AG04449 (cell line): ENCODE measurements around the gene C2orf81.

Experiments used
- CTCF ChIA-PET: fragments of 350-600 bp; formaldehyde crosslinking; extraction: SDS; loops from one replicate; lab custom pipeline; 2021; ENCODE audit warnings: antibody characterized with exemption; lab: Yijun Ruan, JAX
- POLR2A ChIA-PET: fragments of 400-600, 350-600 bp; formaldehyde crosslinking; extraction: SDS; loops from one replicate; lab custom pipeline; 2020; ENCODE audit warnings: antibody characterized with exemption, inconsistent platforms; lab: Yijun Ruan, JAX
- DNase-seq: peaks from one replicate; pipeline ENCODE4 v3.0.0-alpha.2; 2010; ENCODE audit warnings: low read depth, low spot score
- H3K4me3 ChIP-seq: 2 replicates; pipeline ENCODE4 v1.5.1; 2011; ENCODE audit warnings: low read depth, mild to moderate bottlenecking, control low read depth, low read length
- CTCF ChIP-seq: IDR thresholded peaks from one replicate; pipeline ENCODE4 v1.5.1; 2011; ENCODE audit warnings: mild to moderate bottlenecking, moderate library complexity, low read length, control low read depth, inconsistent platforms; ENCODE audit not compliant: insufficient read depth; ENCODE audit errors: missing control alignments

Gene C2orf81

GRCh38 chr2:74393525-74393924 is 27.9 kb downstream of the C2orf81 start:
- POLR2A ChIA-PET: no interaction called here
- CTCF ChIA-PET: interaction anchor here (1.3 to 6.6 kb wide), 9 partner anchors 11 to 144 kb away, joined by 6 to 74 read pairs (median 10); partner anchors contain the start of gene DCTN1

GRCh38 chr2:74392449-74392743 is 29.0 kb downstream of the C2orf81 start:
- H3K4me3 ChIP-seq: no peak overlapping the region; the same call in 1 of the 2 replicates
- no peak for DNase-seq
- no peak for TF ChIP-seq CTCF
- ChIA-PET POLR2A (interaction anchor here (1.0 to 1.4 kb wide), 3 partner anchors 9 to 193 kb away, joined by 3 to 4 read pairs (median 3); partner anchors contain the start of gene WBP1), CTCF (interaction anchor here (0.7 to 6.6 kb wide), 25 partner anchors 8 to 568 kb away, joined by 3 to 74 read pairs (median 7); partner anchors contain the start of genes C2orf81, DCTN1 and WDR54)

More at GRCh38 chr2:74393525-74393924, 27.9 kb downstream of the C2orf81 start:
- H3K4me3 ChIP-seq: no peak overlapping the region
- no peak for DNase-seq
- no peak for TF ChIP-seq CTCF

GRCh38 chr2:74391580-74392448 is 29.6 kb downstream of the C2orf81 start:
- ChIA-PET CTCF (interaction anchor here (0.6 to 6.6 kb wide), 43 partner anchors 8 to 568 kb away, joined by 3 to 74 read pairs (median 4); partner anchors contain the start of genes C2orf81, CCDC142, DCTN1 and MTHFD2), POLR2A (interaction anchor here (0.9 to 1.4 kb wide), 5 partner anchors 9 to 193 kb away, joined by 3 to 4 read pairs (median 3); partner anchors contain the start of gene WBP1)
- H3K4me3 ChIP-seq: peak overlapping the region; percentile 72
- DNase-seq: peak; percentile 29
- peak; percentile 90 for TF ChIP-seq CTCF

- peak overlapping the region; percentile 72 for H3K4me3 ChIP-seq
- CTCF ChIA-PET: interaction anchor here (0.6 to 6.6 kb wide), 34 partner anchors 9 to 567 kb away, joined by 3 to 74 read pairs (median 4); partner anchors contain the start of genes C2orf81, CCDC142, DCTN1 and MTHFD2
- no peak for DNase-seq
- POLR2A ChIA-PET: interaction anchor here (0.9 to 1.4 kb wide), 4 partner anchors 10 to 192 kb away, joined by 3 to 4 read pairs (median 4); partner anchors contain the start of gene WBP1
- no peak for TF ChIP-seq CTCF
Observed at GRCh38 chr2:74391209-74391579, 30.2 kb downstream of the C2orf81 start.

- DNase-seq: no peak
- ChIA-PET POLR2A (interaction anchor here (0.9 to 1.0 kb wide), 2 partner anchors 9 to 16 kb away, joined by 3 to 4 read pairs; no protein-coding TSS in a partner anchor), CTCF (interaction anchor here (1.1 to 6.6 kb wide), 18 partner anchors 8 to 564 kb away, joined by 3 to 74 read pairs (median 9); partner anchors contain the start of genes C2orf81, CCDC142, DCTN1 and MTHFD2)
- H3K4me3 ChIP-seq: peak overlapping the region; percentile 72
- TF ChIP-seq CTCF: no peak
Observed at GRCh38 chr2:74390606-74391005, 30.8 kb downstream of the C2orf81 start.

- POLR2A ChIA-PET: no interaction called here
- no peak for DNase-seq
Observed at GRCh38 chr2:74387346-74387745, 34.1 kb downstream of the C2orf81 start.

More at GRCh38 chr2:74387346-74387745, 34.1 kb downstream of the C2orf81 start:
- TF ChIP-seq CTCF: no peak
- CTCF ChIA-PET: interaction anchor here (6.6 kb wide), 1 partner anchor 53 kb away, joined by 74 read pairs; no protein-coding TSS in a partner anchor
- no peak overlapping the region for H3K4me3 ChIP-seq
